Panc1 (cell line): ENCODE results near the gene GRID1. TPM values are rescaled to one million over a fixed set of nuclear protein-coding genes. Genes with fewer than 3 reads are reported as not detected.

Experiments
- ATAC-seq: fragments of 200-7000 bp; cut with Tn5 transposase; 2 replicates; pipeline ENCODE4 v1.9.1; 2020; ENCODE audit warnings: mild to moderate bottlenecking, moderate library complexity
- BruUV-seq: library from RNA; stranded (reverse); fragments of 400-500 nt; replicated peaks from 2 replicates; lab custom pipeline; 2021; lab: Mats Ljungman, UMichigan
- CTCF ChIA-PET: fragments of 300-600 bp; sonication (Branson Sonifier 250); formaldehyde crosslinking; loops from one replicate; lab custom pipeline; 2022; ENCODE audit warnings: antibody characterized with exemption; lab: Charles Lee
- POLR2A ChIA-PET: fragments of 300-600 bp; sonication (Branson Sonifier 250); formaldehyde crosslinking; loops from one replicate; lab custom pipeline; 2022; ENCODE audit warnings: antibody characterized with exemption; lab: Charles Lee
- DNase-seq: peaks from one replicate; pipeline ENCODE4 v3.0.0-alpha.2; 2010; ENCODE audit warnings: low read depth, low spot score
- H3K27ac ChIP-seq: 2 replicates; pipeline ENCODE4 v1.5.1; 2011; ENCODE audit warnings: mild to moderate bottlenecking, low read length, inconsistent platforms
- H3K27me3 ChIP-seq: fragments of 200-500 bp; sonication (Bioruptor generic); 2 replicates; pipeline ENCODE4 v1.6.0; 2014; ENCODE audit warnings: low read length, inconsistent platforms; ENCODE audit not compliant: control insufficient read depth, insufficient read depth
- H3K36me3 ChIP-seq: fragments of 200-500 bp; sonication (Bioruptor generic); 2 replicates; pipeline ENCODE4 v1.5.1; 2014; ENCODE audit warnings: inconsistent platforms, mild to moderate bottlenecking, low read length, moderate library complexity; ENCODE audit not compliant: control insufficient read depth, insufficient read depth
- H3K4me1 ChIP-seq: 2 replicates; pipeline ENCODE4 v1.5.1; 2011; ENCODE audit warnings: inconsistent platforms, mild to moderate bottlenecking, low read length, moderate library complexity; ENCODE audit not compliant: control insufficient read depth, insufficient read depth
- H3K4me3 ChIP-seq, 2 experiments: 2 replicates each; pipeline ENCODE4 v1.5.1; 2011 to 2012; ENCODE audit warnings: low read depth in 2 of 2, low read length in 2 of 2, mild to moderate bottlenecking in 2 of 2, inconsistent platforms in 1 of 2, moderate library complexity in 1 of 2
- H3K9me3 ChIP-seq: fragments of 200-500 bp; sonication (Bioruptor generic); 2 replicates; pipeline ENCODE4 v1.5.1; 2014; ENCODE audit warnings: low read depth, mild to moderate bottlenecking, inconsistent platforms, low read length, moderate library complexity; ENCODE audit not compliant: control insufficient read depth, insufficient read depth
- CTCF ChIP-seq: fragments of 450-650 bp; IDR thresholded peaks from 2 replicates; pipeline ENCODE4 v1.5.1; 2017; ENCODE audit warnings: mild to moderate bottlenecking
- POLR2AphosphoS5 ChIP-seq: IDR thresholded peaks from 2 replicates; pipeline ENCODE4 v1.6.1; 2012; ENCODE audit warnings: mild to moderate bottlenecking, low read depth, low read length, moderate library complexity
- SIN3A ChIP-seq: IDR thresholded peaks from 2 replicates; pipeline ENCODE4 v1.6.1; 2012; ENCODE audit warnings: low read depth, mild to moderate bottlenecking, low read length, moderate library complexity, borderline replicate concordance; ENCODE audit not compliant: insufficient read depth
- TCF7L2 ChIP-seq: IDR thresholded peaks from 2 replicates; pipeline ENCODE4 v1.6.1; 2011; ENCODE audit warnings: mild to moderate bottlenecking, low read depth, low read length, inconsistent platforms
- in situ Hi-C: cut with HindIII; loops from 2 replicates; pipeline ENCODE4 v1.10.0; 2016; ENCODE audit warnings: low sequenced_read_pairs, low pct_unique_long_range_greater_than_20kb
- intact Hi-C: fragments of 100-400 bp; cut with micrococcal nuclease; formaldehyde crosslinking; loops from one replicate; pipeline ENCODE4 v1.10.0; 2022; ENCODE audit not compliant: unreplicated experiment
- total RNA-seq: library from RNA; stranded (reverse); gene quantifications from one replicate; pipeline ENCODE4 v1.2.1, GENCODE V29; 2021; ENCODE audit not compliant: unreplicated experiment
- TF ChIP-seq, protein P1 (sequence below), 2 experiments: IDR thresholded peaks; 2 replicates each; pipeline ENCODE4 v1.6.1; 2011 to 2012; ENCODE audit warnings: low read depth in 2 of 2, control low read depth in 1 of 2, low read length in 1 of 2, mild to moderate bottlenecking in 1 of 2, moderate library complexity in 1 of 2; ENCODE audit not compliant: insufficient read depth in 1 of 2

Gene GRID1
- total RNA-seq, 1 experiment from 2014 or later = 2.3 TPM

DNA sequence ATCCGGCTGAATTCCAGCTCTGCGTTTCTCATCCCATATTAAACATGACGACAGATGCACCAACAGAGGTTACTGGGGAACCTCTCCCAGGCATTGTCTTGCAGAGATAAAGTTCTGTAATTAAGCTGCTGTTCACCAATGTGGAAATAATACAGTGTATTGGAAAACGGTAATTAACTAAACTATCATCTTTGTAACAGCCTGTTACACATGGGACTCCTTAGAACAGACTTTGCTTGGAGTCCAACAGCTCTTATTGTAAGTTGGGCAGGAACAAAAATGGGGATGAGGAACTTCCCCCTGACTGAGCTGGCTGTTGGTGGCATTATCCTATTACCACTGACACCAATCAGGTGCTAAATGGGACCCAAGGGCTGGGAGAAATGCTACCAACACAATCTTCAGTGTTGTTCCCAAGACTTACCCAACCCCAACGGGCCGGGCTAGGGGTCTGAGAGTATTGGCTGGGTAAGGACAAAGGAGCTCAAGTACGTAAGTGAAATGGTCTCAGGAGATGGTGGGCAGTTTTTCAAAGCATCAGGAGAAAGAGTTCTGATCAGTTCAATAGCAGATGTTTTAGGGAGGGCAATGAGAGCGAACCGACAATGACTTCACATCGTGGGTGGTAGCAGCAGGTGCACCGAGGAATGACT, 759.4 kb downstream of the GRID1 start:
- Histone ChIP-seq H3K36me3 (no peaks in the 10 kb centered on the region), H3K9me3 (no peaks in the 10 kb centered on the region; the same call in 1 of the 2 replicates), H3K4me1 (no peaks in the 10 kb centered on the region; the same call in 1 of the 2 replicates), H3K4me3 (no peak overlapping the region), H3K27ac (no peak overlapping the region), H3K27me3 (no peaks in the 10 kb centered on the region)
- TF ChIP-seq, protein P1, sequence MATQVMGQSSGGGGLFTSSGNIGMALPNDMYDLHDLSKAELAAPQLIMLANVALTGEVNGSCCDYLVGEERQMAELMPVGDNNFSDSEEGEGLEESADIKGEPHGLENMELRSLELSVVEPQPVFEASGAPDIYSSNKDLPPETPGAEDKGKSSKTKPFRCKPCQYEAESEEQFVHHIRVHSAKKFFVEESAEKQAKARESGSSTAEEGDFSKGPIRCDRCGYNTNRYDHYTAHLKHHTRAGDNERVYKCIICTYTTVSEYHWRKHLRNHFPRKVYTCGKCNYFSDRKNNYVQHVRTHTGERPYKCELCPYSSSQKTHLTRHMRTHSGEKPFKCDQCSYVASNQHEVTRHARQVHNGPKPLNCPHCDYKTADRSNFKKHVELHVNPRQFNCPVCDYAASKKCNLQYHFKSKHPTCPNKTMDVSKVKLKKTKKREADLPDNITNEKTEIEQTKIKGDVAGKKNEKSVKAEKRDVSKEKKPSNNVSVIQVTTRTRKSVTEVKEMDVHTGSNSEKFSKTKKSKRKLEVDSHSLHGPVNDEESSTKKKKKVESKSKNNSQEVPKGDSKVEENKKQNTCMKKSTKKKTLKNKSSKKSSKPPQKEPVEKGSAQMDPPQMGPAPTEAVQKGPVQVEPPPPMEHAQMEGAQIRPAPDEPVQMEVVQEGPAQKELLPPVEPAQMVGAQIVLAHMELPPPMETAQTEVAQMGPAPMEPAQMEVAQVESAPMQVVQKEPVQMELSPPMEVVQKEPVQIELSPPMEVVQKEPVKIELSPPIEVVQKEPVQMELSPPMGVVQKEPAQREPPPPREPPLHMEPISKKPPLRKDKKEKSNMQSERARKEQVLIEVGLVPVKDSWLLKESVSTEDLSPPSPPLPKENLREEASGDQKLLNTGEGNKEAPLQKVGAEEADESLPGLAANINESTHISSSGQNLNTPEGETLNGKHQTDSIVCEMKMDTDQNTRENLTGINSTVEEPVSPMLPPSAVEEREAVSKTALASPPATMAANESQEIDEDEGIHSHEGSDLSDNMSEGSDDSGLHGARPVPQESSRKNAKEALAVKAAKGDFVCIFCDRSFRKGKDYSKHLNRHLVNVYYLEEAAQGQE (IDR thresholded peaks at IDR 0.05; ENCODE audit: insufficient read depth in 1 of 2, low read depth in 2 of 2, low read length in 1 of 2) = no peak
- TF ChIP-seq SIN3A (no peak), TCF7L2 (no peak), CTCF (no peak), POLR2AphosphoS5 (no peak)
- BruUV-seq = no TSS peak
- ChIA-PET POLR2A (no interaction called here), CTCF (no interaction called here)
- intact Hi-C loops (no loop called here), in situ Hi-C loops (no loop called here)
- no peak for ATAC-seq
- DNase-seq = no peak

GRCh38 chr10:85606401-85606800, 760.2 kb downstream of the GRID1 start:
- H3K27me3 ChIP-seq = no peaks in the 10 kb centered on the region
- ChIA-PET POLR2A (interaction anchor here (0.6 kb wide), 1 partner anchor 327 kb away, joined by 3 read pairs; no protein-coding TSS in a partner anchor), CTCF (no interaction called here)
- DNase-seq (no peak), ATAC-seq (no peak)
- TF ChIP-seq, protein P1 (IDR thresholded peaks at IDR 0.05; ENCODE audit: insufficient read depth in 1 of 2, low read depth in 2 of 2, low read length in 1 of 2) = no peak
- no peak for TF ChIP-seq TCF7L2
- TF ChIP-seq CTCF = no peak
- TF ChIP-seq POLR2AphosphoS5 = no peak
- TF ChIP-seq SIN3A = no peak
- H3K9me3 ChIP-seq = no peaks in the 10 kb centered on the region; the same call in 1 of the 2 replicates
- no peaks in the 10 kb centered on the region for H3K36me3 ChIP-seq
- H3K27ac ChIP-seq = no peak overlapping the region
- H3K4me1 ChIP-seq = no peaks in the 10 kb centered on the region; the same call in 1 of the 2 replicates
- intact Hi-C loops = no loop called here
- BruUV-seq = no TSS peak
- H3K4me3 ChIP-seq = no peak overlapping the region
- in situ Hi-C loops = no loop called here
